Measurements from ENCODE around the gene HOXB6.

HOXB6 gene

DNA sequence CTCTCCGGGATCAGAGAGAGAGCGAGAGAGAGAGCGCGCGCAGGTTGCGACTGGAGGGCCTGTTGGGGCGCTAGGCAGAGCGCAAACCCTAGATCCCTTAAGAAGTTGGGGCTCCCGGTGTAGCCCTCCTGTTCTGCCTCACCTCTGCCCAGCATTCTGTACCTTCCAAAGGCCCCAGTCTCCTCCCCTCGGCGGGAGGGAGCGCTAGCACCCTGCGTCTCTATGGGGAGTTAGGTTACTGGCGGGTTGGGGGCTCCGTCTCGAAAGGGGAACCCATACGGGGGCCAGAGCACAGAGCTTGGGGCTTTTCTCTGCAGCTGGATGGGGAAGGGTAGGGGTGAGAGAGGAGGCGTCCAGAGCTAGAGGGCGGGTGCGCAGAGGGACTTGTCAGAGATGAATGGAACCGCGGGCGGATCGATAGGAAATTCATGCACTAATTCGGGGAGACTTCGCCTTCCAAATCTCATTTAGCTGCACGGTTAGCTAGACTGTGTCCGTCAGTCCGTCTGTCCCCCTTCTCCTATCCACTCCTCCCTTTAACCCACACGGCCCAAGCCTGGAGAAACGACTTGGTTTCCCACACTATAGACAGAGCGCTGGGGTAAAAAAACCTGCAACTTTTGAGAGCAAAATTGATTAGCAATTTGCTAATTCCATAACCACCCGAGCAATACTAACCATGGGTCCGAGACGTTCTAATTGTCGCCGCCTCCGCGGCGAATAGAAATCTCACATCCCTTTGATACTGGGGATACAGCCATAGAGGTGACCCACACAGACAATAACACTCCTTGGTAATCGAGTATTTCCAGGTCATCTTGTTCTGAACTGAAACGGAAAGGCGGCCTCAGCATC lies 25.9 kb downstream of the HOXB6 start:
- H3K79me2 ChIP-seq (ENCODE audit: insufficient read depth, low read length) = no peaks in the 10 kb centered on the region
- no peak for ATAC-seq (ENCODE audit: insufficient read depth, low read depth)
- H3K4me3 ChIP-seq (ENCODE audit: low read depth in 1 of 2, low read length in 2 of 2) = no peak overlapping the region
- no peaks in the 10 kb centered on the region for H3K9me3 ChIP-seq (ENCODE audit: insufficient read depth, low read length, severe bottlenecking)
- H3K4me1 ChIP-seq (ENCODE audit: insufficient read depth, low read length) = no peaks in the 10 kb centered on the region
- no peaks in the 10 kb centered on the region for H3K36me3 ChIP-seq (ENCODE audit: insufficient read depth, low read length)
- H2AFZ ChIP-seq (ENCODE audit: low read depth, low read length) = no peak overlapping the region
- no peak for DNase-seq
- H4K20me1 ChIP-seq (ENCODE audit: insufficient read depth, low read length) = peaks cover 4% of the 10 kb centered on the region; the same call in 1 of the 2 replicates
- peaks cover 10% of the 10 kb centered on the region for H3K27me3 ChIP-seq (ENCODE audit: insufficient read depth, low read length, poor library complexity)
- no peak overlapping the region for H3K27ac ChIP-seq (ENCODE audit: low read length)
- no peak for TF ChIP-seq EZH2 (IDR thresholded peaks at IDR 0.05; ENCODE audit: borderline replicate concordance, low read depth, low read length, severe bottlenecking)
- TF ChIP-seq, protein P1, sequence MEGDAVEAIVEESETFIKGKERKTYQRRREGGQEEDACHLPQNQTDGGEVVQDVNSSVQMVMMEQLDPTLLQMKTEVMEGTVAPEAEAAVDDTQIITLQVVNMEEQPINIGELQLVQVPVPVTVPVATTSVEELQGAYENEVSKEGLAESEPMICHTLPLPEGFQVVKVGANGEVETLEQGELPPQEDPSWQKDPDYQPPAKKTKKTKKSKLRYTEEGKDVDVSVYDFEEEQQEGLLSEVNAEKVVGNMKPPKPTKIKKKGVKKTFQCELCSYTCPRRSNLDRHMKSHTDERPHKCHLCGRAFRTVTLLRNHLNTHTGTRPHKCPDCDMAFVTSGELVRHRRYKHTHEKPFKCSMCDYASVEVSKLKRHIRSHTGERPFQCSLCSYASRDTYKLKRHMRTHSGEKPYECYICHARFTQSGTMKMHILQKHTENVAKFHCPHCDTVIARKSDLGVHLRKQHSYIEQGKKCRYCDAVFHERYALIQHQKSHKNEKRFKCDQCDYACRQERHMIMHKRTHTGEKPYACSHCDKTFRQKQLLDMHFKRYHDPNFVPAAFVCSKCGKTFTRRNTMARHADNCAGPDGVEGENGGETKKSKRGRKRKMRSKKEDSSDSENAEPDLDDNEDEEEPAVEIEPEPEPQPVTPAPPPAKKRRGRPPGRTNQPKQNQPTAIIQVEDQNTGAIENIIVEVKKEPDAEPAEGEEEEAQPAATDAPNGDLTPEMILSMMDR (IDR thresholded peaks at IDR 0.05; ENCODE audit: borderline replicate concordance, extremely low read depth, low read length, poor library complexity, severe bottlenecking) = no peak
- no peak overlapping the region for H3K4me2 ChIP-seq (ENCODE audit: insufficient read depth, low read length)
- H3K9ac ChIP-seq (ENCODE audit: low read depth, low read length) = no peak overlapping the region

DNA sequence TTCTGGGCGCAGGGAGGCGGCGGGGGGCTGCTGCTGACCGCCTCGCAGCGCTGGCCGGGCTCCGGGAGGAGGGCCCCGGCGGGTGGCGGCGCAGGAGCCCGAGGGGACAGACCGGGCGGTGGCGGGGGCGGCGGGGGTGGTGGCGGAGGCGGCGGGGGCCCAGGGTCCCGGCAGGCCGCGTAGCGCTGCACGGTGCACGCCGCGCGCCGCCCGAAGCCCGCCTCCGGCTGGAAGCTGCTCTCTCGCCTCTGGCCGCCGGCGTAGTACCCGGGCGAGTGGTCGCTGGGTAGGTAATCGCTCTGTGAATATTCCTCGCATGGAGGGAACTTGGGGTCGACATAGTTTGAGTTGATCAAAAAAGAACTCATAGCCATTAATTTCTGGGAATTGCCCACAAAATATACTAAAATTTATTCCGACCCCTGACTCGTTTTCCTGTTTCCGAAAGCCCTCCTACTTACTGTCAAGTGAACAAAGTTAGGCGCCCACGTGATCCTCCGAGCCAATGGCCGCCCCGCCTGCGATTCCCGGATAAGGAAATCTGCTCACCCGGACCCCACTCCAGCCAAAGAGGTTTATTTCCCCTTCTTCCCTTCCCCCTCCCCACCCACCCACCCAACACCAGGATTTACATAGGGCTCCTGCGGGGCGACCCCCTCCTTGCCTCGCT lies 26.7 kb downstream of the HOXB6 start, which contains the start of gene HOXB4:
Gene HOXB4, minus strand, starts transcription at position 405 of the 670 bp plus-strand sequence. Its CDS starts 31 bp downstream, at position 374.
- H3K4me2 ChIP-seq (ENCODE audit: insufficient read depth, low read length) = no peak within 1 kb of the TSS
- no peak within 1 kb of the TSS for H3K4me3 ChIP-seq (ENCODE audit: low read depth in 1 of 2, low read length in 2 of 2)
- H3K4me1 ChIP-seq (ENCODE audit: insufficient read depth, low read length) = no peaks in the 10 kb centered on the region
- H3K79me2 ChIP-seq (ENCODE audit: insufficient read depth, low read length) = no peaks in the 10 kb centered on the region
- no peaks in the 10 kb centered on the region for H3K9me3 ChIP-seq (ENCODE audit: insufficient read depth, low read length, severe bottlenecking)
- H3K9ac ChIP-seq (ENCODE audit: low read depth, low read length) = no peak within 1 kb of the TSS
- H3K27me3 ChIP-seq (ENCODE audit: insufficient read depth, low read length, poor library complexity) = peaks cover 10% of the 10 kb centered on the region
- TF ChIP-seq, protein P1 (IDR thresholded peaks at IDR 0.05; ENCODE audit: borderline replicate concordance, extremely low read depth, low read length, poor library complexity, severe bottlenecking) = no peak
- TF ChIP-seq EZH2 (IDR thresholded peaks at IDR 0.05; ENCODE audit: borderline replicate concordance, low read depth, low read length, severe bottlenecking) = no peak
- DNase-seq (no peak), ATAC-seq (ENCODE audit: insufficient read depth, low read depth) (no peak)
- peaks cover 4% of the 10 kb centered on the region; the same call in 1 of the 2 replicates for H4K20me1 ChIP-seq (ENCODE audit: insufficient read depth, low read length)
- H3K27ac ChIP-seq (ENCODE audit: low read length) = no peak within 1 kb of the TSS
- H2AFZ ChIP-seq (ENCODE audit: low read depth, low read length) = no peak within 1 kb of the TSS
- H3K36me3 ChIP-seq (ENCODE audit: insufficient read depth, low read length) = no peaks in the 10 kb centered on the region

DNA sequence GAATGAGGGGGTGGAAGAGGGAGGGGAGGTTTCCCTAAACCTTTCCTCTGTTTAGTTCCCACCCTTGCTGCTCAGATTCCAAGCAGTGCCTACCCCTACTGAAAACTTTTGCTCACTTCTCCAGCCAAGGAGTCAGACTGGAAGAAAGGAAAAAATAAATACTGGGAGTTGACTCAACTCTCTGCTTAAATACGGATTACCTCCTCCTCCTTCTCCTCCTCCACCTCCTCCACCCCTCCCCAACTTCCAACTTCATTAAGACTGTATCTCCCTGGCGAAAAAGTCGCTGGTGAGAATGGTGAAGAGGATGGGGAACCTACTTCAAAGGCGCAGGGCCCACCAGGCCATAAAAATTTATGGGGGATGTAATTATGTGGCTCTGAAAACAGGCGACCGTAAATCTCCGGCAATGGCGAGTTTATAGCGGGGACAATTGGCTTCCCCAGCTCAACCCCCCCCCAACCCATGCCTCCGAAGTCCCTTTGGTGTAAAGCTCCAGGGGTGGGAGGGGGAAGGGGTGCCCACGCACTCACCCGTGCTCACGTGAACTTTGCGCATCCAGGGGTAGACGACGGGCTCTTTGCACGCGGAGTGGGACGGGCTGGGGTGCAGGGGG lies 27.3 kb downstream of the HOXB6 start:
- H3K27ac ChIP-seq (ENCODE audit: low read length) = no peak overlapping the region
- H3K36me3 ChIP-seq (ENCODE audit: insufficient read depth, low read length) = no peaks in the 10 kb centered on the region
- H3K27me3 ChIP-seq (ENCODE audit: insufficient read depth, low read length, poor library complexity) = peaks cover 17% of the 10 kb centered on the region
- H4K20me1 ChIP-seq (ENCODE audit: insufficient read depth, low read length) = peaks cover 4% of the 10 kb centered on the region; the same call in 1 of the 2 replicates
- H3K4me1 ChIP-seq (ENCODE audit: insufficient read depth, low read length) = no peaks in the 10 kb centered on the region
- no peak overlapping the region for H3K4me3 ChIP-seq (ENCODE audit: low read depth in 1 of 2, low read length in 2 of 2)
- H2AFZ ChIP-seq (ENCODE audit: low read depth, low read length) = no peak overlapping the region
- no peak for DNase-seq
- H3K9ac ChIP-seq (ENCODE audit: low read depth, low read length) = no peak overlapping the region
- no peak overlapping the region for H3K4me2 ChIP-seq (ENCODE audit: insufficient read depth, low read length)
- H3K79me2 ChIP-seq (ENCODE audit: insufficient read depth, low read length) = no peaks in the 10 kb centered on the region
- no peaks in the 10 kb centered on the region for H3K9me3 ChIP-seq (ENCODE audit: insufficient read depth, low read length, severe bottlenecking)
- ATAC-seq (ENCODE audit: insufficient read depth, low read depth) = no peak
- TF ChIP-seq, protein P1 (IDR thresholded peaks at IDR 0.05; ENCODE audit: borderline replicate concordance, extremely low read depth, low read length, poor library complexity, severe bottlenecking) = no peak
- no peak for TF ChIP-seq EZH2 (IDR thresholded peaks at IDR 0.05; ENCODE audit: borderline replicate concordance, low read depth, low read length, severe bottlenecking)

All from DND-41 (cell line).